Osteocyte (in vitro differentiated cells): Measurements from ENCODE around the gene AKIRIN1. TPM values are rescaled to one million over a fixed set of nuclear protein-coding genes. Genes with fewer than 3 reads are reported as not detected.
A peak's percentile ranks its signal among the peaks of the same experiment; 100 is the strongest.
"Not testable (repeated sequence)": the region's sequence is repeated elsewhere in the genome, so short reads cannot be mapped to it uniquely, and the experiment has no call there.

Source experiments
- DNase-seq: peaks from one replicate; pipeline ENCODE4 v3.0.0; 2021; ENCODE audit warnings: mixed read lengths; ENCODE audit not compliant: unreplicated experiment; ENCODE audit errors: extremely low spot score
- H3K27ac Mint-ChIP-seq: one replicate; pipeline ENCODE4 v1.8.0; 2021; ENCODE audit warnings: mild to moderate bottlenecking, mixed read lengths; ENCODE audit not compliant: unreplicated experiment
- H3K27me3 Mint-ChIP-seq: one replicate; pipeline ENCODE4 v1.8.0; 2021; ENCODE audit warnings: mixed read lengths; ENCODE audit not compliant: unreplicated experiment
- H3K36me3 Mint-ChIP-seq: one replicate; pipeline ENCODE4 v1.8.0; 2021; ENCODE audit warnings: mixed read lengths; ENCODE audit not compliant: unreplicated experiment
- H3K4me1 Mint-ChIP-seq: one replicate; pipeline ENCODE4 v1.8.0; 2021; ENCODE audit warnings: mixed read lengths; ENCODE audit not compliant: unreplicated experiment
- H3K4me3 Mint-ChIP-seq: one replicate; pipeline ENCODE4 v1.8.0; 2021; ENCODE audit warnings: mild to moderate bottlenecking, moderate library complexity, mixed read lengths; ENCODE audit not compliant: unreplicated experiment
- H3K9me3 Mint-ChIP-seq: one replicate; pipeline ENCODE4 v1.8.0; 2021; ENCODE audit warnings: mixed read lengths; ENCODE audit not compliant: unreplicated experiment
- CTCF ChIP-seq: fragments of 200-600 bp; sonication (generic); IDR thresholded peaks from 2 replicates; pipeline ENCODE4 v1.5.0; 2021; ENCODE audit warnings: antibody characterized with exemption, mild to moderate bottlenecking, moderate library complexity
- total RNA-seq: library from RNA; stranded (reverse); gene quantifications from 2 replicates; pipeline ENCODE4 v1.2.1, GENCODE V29; 2021

Gene AKIRIN1
- total RNA-seq, 1 donor from 2014 or later = 42.7 TPM

GRCh38 chr1:38964140-38964548 is 26.9 kb upstream of the AKIRIN1 start:
- TF ChIP-seq CTCF = no peak
- Mint-ChIP-seq H3K27me3 (no peaks in the 10 kb centered on the region), H3K4me3 (no peak overlapping the region), H3K36me3 (no peaks in the 10 kb centered on the region), H3K27ac (no peak overlapping the region), H3K4me1 (no peaks in the 10 kb centered on the region), H3K9me3 (no peaks in the 10 kb centered on the region)
- DNase-seq = no peak

GRCh38 chr1:38973145-38973544 is 17.9 kb upstream of the AKIRIN1 start:
- not testable (repeated sequence) for H3K27me3 Mint-ChIP-seq, H3K36me3 Mint-ChIP-seq, H3K27ac Mint-ChIP-seq, H3K9me3 Mint-ChIP-seq, H3K4me1 Mint-ChIP-seq, DNase-seq, H3K4me3 Mint-ChIP-seq

GRCh38 chr1:38973659-38974437 is 17.2 kb upstream of the AKIRIN1 start:
- H3K9me3 Mint-ChIP-seq = no peaks in the 10 kb centered on the region
- no peak for TF ChIP-seq CTCF
- no peaks in the 10 kb centered on the region for H3K4me1 Mint-ChIP-seq
- H3K27ac Mint-ChIP-seq = no peak overlapping the region
- H3K27me3 Mint-ChIP-seq = no peaks in the 10 kb centered on the region
- H3K4me3 Mint-ChIP-seq = no peak overlapping the region
- no peaks in the 10 kb centered on the region for H3K36me3 Mint-ChIP-seq
- no peak for DNase-seq

- not testable (repeated sequence) for H3K36me3 Mint-ChIP-seq, H3K27me3 Mint-ChIP-seq, H3K4me3 Mint-ChIP-seq, H3K27ac Mint-ChIP-seq, H3K9me3 Mint-ChIP-seq, DNase-seq, H3K4me1 Mint-ChIP-seq
These were observed 13.5 kb upstream of the AKIRIN1 start for GRCh38 chr1:38977399-38978244.

- not testable (repeated sequence) for H3K9me3 Mint-ChIP-seq, H3K4me1 Mint-ChIP-seq, DNase-seq, H3K36me3 Mint-ChIP-seq, H3K27ac Mint-ChIP-seq, H3K27me3 Mint-ChIP-seq, H3K4me3 Mint-ChIP-seq
These were observed 12.9 kb upstream of the AKIRIN1 start for GRCh38 chr1:38978245-38978542.

- H3K4me3 Mint-ChIP-seq, H3K9me3 Mint-ChIP-seq, H3K27me3 Mint-ChIP-seq, H3K27ac Mint-ChIP-seq, H3K36me3 Mint-ChIP-seq, H3K4me1 Mint-ChIP-seq, DNase-seq: not testable (repeated sequence)
These were observed 11.7 kb upstream of the AKIRIN1 start for GRCh38 chr1:38979380-38979779.

GRCh38 chr1:38989979-38990378 is 1.1 kb upstream of the AKIRIN1 start:
- TF ChIP-seq CTCF = no peak
- DNase-seq = no peak
- Mint-ChIP-seq H3K9me3 (no peaks in the 10 kb centered on the region), H3K27ac (peak overlapping the region; percentile 74), H3K36me3 (peaks cover 8% of the 10 kb centered on the region), H3K27me3 (no peaks in the 10 kb centered on the region), H3K4me3 (peak overlapping the region; percentile 71), H3K4me1 (peaks cover 47% of the 10 kb centered on the region)
